Left lobe of liver (tissue), 2 donors: ENCODE data around the gene TTC12. TPM values are rescaled to one million over a fixed set of nuclear protein-coding genes. Genes with fewer than 3 reads are reported as not detected.
A peak's percentile ranks its signal among the peaks of the same experiment; 100 is the strongest.

Experiments used
- ATAC-seq: fragments of 200-7000 bp; cut with Tn5 transposase; one replicate; pipeline ENCODE4 v1.9.1; 2020; ENCODE audit warnings: mild to moderate bottlenecking, moderate library complexity
- DNase-seq: peaks from one replicate; pipeline ENCODE4 v3.0.0-alpha.2; 2020; ENCODE audit warnings: low spot score
- total RNA-seq: library from RNA; stranded (reverse); gene quantifications from one replicate; pipeline ENCODE4 v1.2.1, GENCODE V29; 2021
- donor health status: DM: no; HTN: no; CAD: no; lungs with moderate emphysema.
- donor health status: DM: no; HTN: yes; CAD: no.

Gene TTC12
- total RNA-seq, 1 donor from 2014 or later = 5.8 TPM

DNA sequence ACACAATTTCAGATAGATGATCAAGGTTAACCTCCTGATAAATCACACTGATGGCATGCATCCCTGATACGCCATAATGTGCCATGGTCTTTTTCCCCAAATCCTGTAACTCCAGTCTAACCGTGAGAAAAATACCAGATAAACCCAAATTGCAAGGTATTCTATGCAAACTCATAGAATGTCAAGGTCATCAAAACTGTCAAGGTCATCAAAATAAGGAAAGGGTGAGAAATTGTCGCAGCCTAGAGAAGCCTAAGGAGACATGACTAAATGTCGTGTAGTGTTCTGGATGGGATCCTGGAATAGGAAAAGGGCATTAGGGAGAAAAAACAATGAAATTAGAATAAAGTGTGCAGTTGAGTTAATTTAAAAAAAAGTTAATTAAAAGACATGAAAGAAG lies 4.7 kb downstream of the TTC12 start:
- DNase-seq = no peak
- no peak for ATAC-seq

DNA sequence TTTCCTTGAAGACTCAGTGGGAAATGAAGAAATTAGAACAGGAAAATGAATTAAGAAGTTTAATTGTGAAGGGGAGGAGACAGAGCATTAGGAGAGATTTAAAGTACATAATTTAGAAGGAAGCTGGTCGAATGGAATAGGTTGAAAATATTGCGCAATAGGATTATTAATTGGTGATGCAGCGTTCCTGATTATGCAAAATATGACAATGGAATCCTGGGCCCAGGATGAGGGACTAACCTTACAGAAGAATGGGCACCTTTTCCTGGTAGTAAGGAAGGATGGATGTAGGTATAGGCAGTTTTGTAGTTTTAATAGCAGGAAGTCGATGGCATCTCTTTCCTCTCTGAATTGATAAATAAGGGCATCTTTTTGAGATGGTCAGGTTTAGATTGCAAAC lies 7.8 kb downstream of the TTC12 start:
- DNase-seq (no peak), ATAC-seq (no peak)

DNA sequence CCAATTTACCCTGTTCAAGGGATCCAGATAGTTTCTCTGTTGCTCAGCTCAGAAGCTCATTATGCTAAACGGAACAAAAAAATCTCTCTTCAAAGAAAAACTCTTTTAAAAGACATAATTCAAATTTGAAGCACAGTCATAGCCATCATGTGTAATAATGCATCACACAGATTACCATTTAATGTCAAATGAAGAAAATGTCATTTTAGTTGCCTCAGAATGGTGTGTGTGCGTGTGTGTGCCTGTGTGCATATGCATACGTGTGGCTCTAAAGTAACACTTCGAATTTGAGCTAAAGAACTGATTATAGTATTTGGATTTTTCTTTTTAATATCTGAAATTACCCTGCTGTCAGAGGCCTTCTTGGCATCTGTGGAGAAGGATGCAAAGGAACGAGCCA lies 9.9 kb downstream of the TTC12 start:
- DNase-seq (no peak), ATAC-seq (no peak)

DNA sequence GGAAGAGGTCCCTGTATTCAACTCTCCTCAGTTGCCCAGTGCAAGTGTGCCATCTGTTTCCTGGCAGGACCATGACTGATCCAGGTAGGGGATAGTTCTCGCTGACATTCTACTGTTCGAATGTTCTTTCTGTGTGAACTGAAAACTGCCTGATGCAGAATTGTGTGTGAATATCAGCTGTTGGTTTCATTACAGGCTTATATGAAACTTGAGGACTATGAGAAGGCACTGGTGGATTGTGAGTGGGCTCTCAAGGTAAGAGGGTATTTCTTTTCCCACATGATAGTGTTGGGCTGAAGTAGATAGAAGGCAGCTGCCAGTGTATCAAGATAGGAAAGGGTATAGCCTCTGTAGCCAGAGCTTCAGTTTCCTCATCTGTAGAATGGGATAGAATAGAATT lies 15.3 kb downstream of the TTC12 start:
- DNase-seq (no peak), ATAC-seq (no peak)

GRCh38 chr11:113331441-113331840 lies 17.1 kb downstream of the TTC12 start:
- DNase-seq (no peak), ATAC-seq (no peak)

- no peak for DNase-seq
- no peak for ATAC-seq
These were observed 17.6 kb downstream of the TTC12 start for GRCh38 chr11:113332023-113332422.

DNA sequence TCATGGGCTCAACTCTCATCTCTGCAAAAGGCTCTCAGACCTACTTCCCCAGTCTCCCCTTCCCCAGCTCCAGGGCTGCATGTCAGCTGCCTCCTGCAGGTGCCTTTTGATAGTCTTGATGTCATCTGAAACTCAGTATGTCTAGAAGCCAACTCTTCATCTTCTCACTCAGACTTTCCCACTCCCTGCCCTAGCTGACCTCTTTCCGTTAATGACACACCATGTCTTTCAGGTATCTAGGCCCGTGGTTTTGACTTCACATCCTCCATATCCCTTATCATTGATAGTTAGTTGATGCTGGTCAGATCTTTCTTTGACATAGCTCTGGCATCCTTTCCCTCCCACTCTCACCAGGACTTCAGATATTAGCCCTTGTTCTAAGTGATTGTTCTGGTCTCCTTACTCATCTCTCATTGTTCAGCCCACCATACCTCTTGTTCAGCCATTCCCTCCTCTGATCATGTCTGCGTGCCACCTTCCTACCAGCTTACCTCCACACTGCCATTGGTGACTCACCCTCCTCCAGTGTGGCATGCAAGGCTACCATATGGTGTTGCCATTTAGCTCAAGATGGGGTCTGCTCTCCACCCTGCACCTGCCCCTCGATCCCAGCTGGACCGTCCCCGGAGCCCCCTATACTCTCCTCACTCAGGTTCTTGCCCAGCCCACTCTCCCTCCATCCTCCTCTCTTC lies 18.4 kb downstream of the TTC12 start:
- DNase-seq (no peak), ATAC-seq (no peak)

GRCh38 chr11:113334183-113334582 lies 19.8 kb downstream of the TTC12 start:
- DNase-seq (no peak), ATAC-seq (no peak)

GRCh38 chr11:113338730-113339129 lies 24.3 kb downstream of the TTC12 start:
- ATAC-seq (no peak), DNase-seq (no peak)

DNA sequence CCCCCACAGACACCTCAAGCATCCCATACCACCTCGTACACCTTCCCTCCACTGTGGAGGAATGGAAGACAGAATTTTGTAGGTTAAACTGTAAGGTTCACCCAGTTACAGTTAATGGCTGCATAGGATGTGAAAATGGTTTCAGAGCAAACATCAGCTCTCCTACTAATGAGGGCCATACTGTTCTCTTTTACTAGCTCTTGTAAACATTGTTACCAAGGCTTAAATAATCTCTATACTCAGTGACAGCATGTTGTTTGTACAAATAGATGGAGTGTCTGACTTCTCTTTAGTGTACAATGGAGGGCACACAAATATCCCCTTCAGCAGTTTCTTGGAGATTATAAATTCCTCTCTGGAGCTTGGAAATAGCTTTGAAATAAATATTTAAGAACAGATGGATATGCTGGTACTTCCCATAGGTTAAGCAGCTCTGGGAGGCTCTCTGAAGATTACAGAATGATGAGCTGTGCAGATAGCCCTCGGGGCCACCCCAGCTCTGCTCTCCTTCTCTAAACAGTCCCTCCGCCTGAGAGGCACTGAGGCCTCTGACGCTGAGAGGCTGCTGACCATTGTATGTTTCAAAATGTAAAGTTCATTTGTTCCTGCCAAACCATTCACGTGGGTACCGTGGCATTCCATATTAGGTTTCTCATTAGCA lies 25.7 kb downstream of the TTC12 start:
- no peak for ATAC-seq

GRCh38 chr11:113341388-113342165 lies 27.2 kb downstream of the TTC12 start:
- ATAC-seq (peak; percentile 49), DNase-seq (no peak)

More for the DNA sequence above, 25.7 kb downstream of the TTC12 start:
- DNase-seq = no peak

- no peak for DNase-seq
- ATAC-seq = no peak
These were observed 31.6 kb downstream of the TTC12 start for GRCh38 chr11:113345978-113346377.

DNA sequence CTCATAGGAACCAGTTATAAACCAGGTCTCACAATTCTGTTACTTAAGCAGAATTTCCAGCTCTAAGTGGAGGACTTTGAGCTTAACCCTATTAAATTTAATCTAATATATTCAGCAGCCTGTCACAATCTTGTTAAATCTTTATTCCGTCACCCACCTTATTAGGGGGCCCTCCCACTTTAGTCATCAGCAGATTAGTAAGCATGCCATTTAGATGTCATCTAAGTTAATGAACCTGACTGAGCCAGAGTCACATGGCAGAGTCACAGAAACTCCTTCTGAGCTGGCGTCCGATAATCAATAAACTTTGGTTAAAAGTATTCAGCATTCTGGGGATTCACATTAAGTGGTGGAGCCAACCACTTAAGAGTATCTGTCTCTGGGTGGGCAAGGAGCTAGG lies 35.1 kb downstream of the TTC12 start:
- DNase-seq (no peak), ATAC-seq (no peak)

GRCh38 chr11:113350336-113351067 lies 36.1 kb downstream of the TTC12 start:
- ATAC-seq (no peak), DNase-seq (no peak)

GRCh38 chr11:113351068-113351450 lies 36.7 kb downstream of the TTC12 start:
- no peak for DNase-seq
- no peak for ATAC-seq

DNA sequence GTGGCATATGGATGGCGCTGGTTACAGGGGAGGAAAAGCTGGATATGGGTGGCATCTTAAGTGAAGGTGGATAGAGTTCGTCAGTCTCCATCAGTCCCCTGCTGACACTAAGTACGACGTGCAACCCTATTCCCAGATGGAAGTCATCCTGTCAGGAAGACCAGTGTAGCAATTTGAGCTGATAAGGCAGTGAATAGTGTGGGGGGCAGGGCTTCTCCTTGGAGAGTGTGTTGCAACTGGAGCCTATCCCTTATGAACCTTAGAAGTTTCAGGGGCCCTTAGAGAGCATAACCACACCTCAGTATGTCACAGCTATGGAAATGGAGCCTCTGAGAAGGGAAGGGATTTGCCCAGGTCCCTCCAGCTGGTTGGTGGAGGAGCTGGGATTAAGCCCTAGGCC lies 37.1 kb downstream of the TTC12 start:
- ATAC-seq (no peak), DNase-seq (no peak)

GRCh38 chr11:113356203-113356602 lies 41.8 kb downstream of the TTC12 start:
- no peak for ATAC-seq
- DNase-seq = no peak

- DNase-seq (no peak), ATAC-seq (no peak)
These were observed 49.0 kb downstream of the TTC12 start for GRCh38 chr11:113363406-113363805.

GRCh38 chr11:113363996-113364641 lies 49.7 kb downstream of the TTC12 start:
- DNase-seq (no peak), ATAC-seq (no peak)

DNA sequence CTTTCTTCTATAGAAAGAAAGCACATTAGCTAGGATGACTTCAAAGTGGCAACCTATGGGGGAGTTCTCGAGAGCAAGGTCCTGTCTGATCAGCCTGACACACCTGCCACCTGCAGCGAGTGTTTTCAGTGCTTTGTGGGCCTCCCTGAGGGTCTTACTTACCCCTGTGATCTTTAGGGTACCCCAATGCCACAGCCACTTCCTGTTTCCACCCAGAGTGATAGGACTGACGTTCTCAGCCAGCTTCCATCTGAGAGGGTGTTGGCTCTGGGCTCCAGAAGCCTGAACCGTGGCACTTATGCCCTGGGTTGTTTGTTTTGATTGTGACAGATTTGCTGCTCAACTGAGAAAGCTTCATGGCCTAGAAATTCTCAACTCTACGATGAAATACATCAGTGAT lies 51.5 kb downstream of the TTC12 start:
- DNase-seq = no peak
- ATAC-seq = peak; percentile 39

- no peak for ATAC-seq
These were observed 55.0 kb downstream of the TTC12 start for GRCh38 chr11:113369411-113369810.

More at GRCh38 chr11:113369411-113369810, 55.0 kb downstream of the TTC12 start:
- DNase-seq = no peak
